B cell (primary cell): Measurements from ENCODE around the gene SLC6A7. TPM values are rescaled to one million over a fixed set of nuclear protein-coding genes. Genes with fewer than 3 reads are reported as not detected.

Experiments used
- ATAC-seq: fragments of 200-7000 bp; cut with Tn5 transposase; one replicate; pipeline ENCODE4 v1.10.0; 2021; ENCODE audit warnings: low read depth, mild to moderate bottlenecking, moderate number of reproducible peaks, moderate library complexity
- CTCF ChIA-PET: fragments of 350-600 bp; sonication (Branson Sonifier 250); formaldehyde crosslinking; loops from one replicate; lab custom pipeline; 2021; ENCODE audit warnings: antibody characterized with exemption, inconsistent platforms; lab: Charles Lee
- POLR2A ChIA-PET: fragments of 350-600 bp; sonication (Branson Sonifier 250); formaldehyde crosslinking; loops from one replicate; lab custom pipeline; 2021; ENCODE audit warnings: antibody characterized with exemption; lab: Charles Lee
- DNase-seq: peaks from one replicate; pipeline ENCODE4 v3.0.0; 2013
- H2AFZ ChIP-seq: 2 replicates; pipeline ENCODE4 v1.6.1; 2012; ENCODE audit warnings: mild to moderate bottlenecking, low read depth, low read length; ENCODE audit not compliant: insufficient read depth, poor library complexity, severe bottlenecking
- H3K27ac ChIP-seq, 2 donors: 1 replicate in 1 of 2; 2 replicates in 1 of 2; pipeline ENCODE4 v1.5.1; 2012 to 2013; ENCODE audit warnings: low read length in 2 of 2, mild to moderate bottlenecking in 2 of 2, moderate library complexity in 1 of 2
- H3K27me3 ChIP-seq, 4 experiments: fragments of 200-600 bp in 1 of 4; sonication (generic) in 1 of 4; replicated peaks in 1 of 4; 1 replicate in 2 of 4; 2 replicates in 2 of 4; pipeline versions ENCODE4 v1.6.1 to v1.7.0; 2013 to 2016; ENCODE audit warnings: low read length in 3 of 4, mild to moderate bottlenecking in 2 of 4, mixed read lengths in 1 of 4, moderate library complexity in 1 of 4; ENCODE audit not compliant: insufficient read depth in 4 of 4, control insufficient read depth in 3 of 4; ENCODE audit errors: control extremely low read depth in 1 of 4
- H3K36me3 ChIP-seq, 2 experiments: replicated peaks in 1 of 2; 1 replicate in 1 of 2; 2 replicates in 1 of 2; pipeline versions ENCODE4 v1.6.1 to v1.7.1; 2013; ENCODE audit warnings: low read length in 1 of 2; ENCODE audit not compliant: insufficient read depth in 2 of 2, control insufficient read depth in 1 of 2; ENCODE audit errors: control extremely low read depth in 1 of 2, extremely low read depth in 1 of 2
- H3K4me1 ChIP-seq, 2 donors: fragments of 200-600 bp in 1 of 2; sonication (generic) in 1 of 2; 1 replicate in 1 of 2; 2 replicates in 1 of 2; pipeline versions ENCODE4 v1.5.1 to v1.6.1; 2013 to 2017; ENCODE audit warnings: low read length in 2 of 2; ENCODE audit not compliant: control insufficient read depth in 2 of 2, insufficient read depth in 2 of 2
- H3K4me2 ChIP-seq: replicated peaks from 2 replicates; pipeline ENCODE3; 2012; ENCODE audit warnings: mild to moderate bottlenecking, low read depth, low read length; ENCODE audit not compliant: poor library complexity, severe bottlenecking
- H3K4me3 ChIP-seq, 5 experiments: fragments of 200-600 bp in 1 of 5; sonication (generic) in 1 of 5; 1 replicate in 3 of 5; 2 replicates in 2 of 5; pipeline versions ENCODE4 v1.5.1 to v1.7.0; 2011 to 2016; ENCODE audit warnings: low read length in 4 of 5, mild to moderate bottlenecking in 4 of 5, low read depth in 2 of 5, control low read depth in 1 of 5, moderate library complexity in 1 of 5; ENCODE audit not compliant: insufficient read depth in 1 of 5; ENCODE audit errors: control extremely low read depth in 1 of 5, extremely low read depth in 1 of 5
- H3K79me2 ChIP-seq: fragments of 200-600 bp; sonication (generic); one replicate; pipeline ENCODE4 v1.6.0; 2016; ENCODE audit warnings: low read length; ENCODE audit not compliant: control insufficient read depth, insufficient read depth
- H3K9ac ChIP-seq: fragments of 200-600 bp; sonication (generic); 2 replicates; pipeline ENCODE4 v1.6.1; 2017; ENCODE audit warnings: mild to moderate bottlenecking, low read length, moderate library complexity
- H3K9me3 ChIP-seq, 3 donors: one replicate each; pipeline versions ENCODE4 v1.6.1 to v1.7.1; 2013; ENCODE audit warnings: low read length in 2 of 3; ENCODE audit not compliant: control insufficient read depth in 2 of 3, insufficient read depth in 1 of 3; ENCODE audit errors: control extremely low read depth in 1 of 3
- H4K20me1 ChIP-seq: 2 replicates; pipeline ENCODE4 v1.6.0; 2012; ENCODE audit warnings: mild to moderate bottlenecking, low read length; ENCODE audit not compliant: insufficient read depth, control insufficient read depth, poor library complexity, severe bottlenecking
- H3K27ac Mint-ChIP-seq: one replicate; pipeline ENCODE4 v1.8.0; 2021; ENCODE audit warnings: mixed read lengths
- H3K27me3 Mint-ChIP-seq: one replicate; pipeline ENCODE4 v1.8.0; 2021; ENCODE audit warnings: mixed read lengths
- H3K4me1 Mint-ChIP-seq: one replicate; pipeline ENCODE4 v1.8.0; 2021; ENCODE audit warnings: mixed read lengths
- H3K4me3 Mint-ChIP-seq: one replicate; pipeline ENCODE4 v1.8.0; 2021; ENCODE audit warnings: mixed read lengths
- H3K9me3 Mint-ChIP-seq: one replicate; pipeline ENCODE4 v1.8.0; 2022; ENCODE audit warnings: mixed read lengths; ENCODE audit not compliant: insufficient read depth
- CTCF ChIP-seq: fragments of 200-600 bp; IDR thresholded peaks from one replicate; pipeline ENCODE4 v1.8.0; 2022; ENCODE audit warnings: antibody characterized with exemption, mild to moderate bottlenecking
- EZH2 ChIP-seq: IDR thresholded peaks from 2 replicates; pipeline ENCODE4 v1.6.1; 2012; ENCODE audit warnings: borderline replicate concordance, low read depth, mild to moderate bottlenecking, moderate library complexity, low read length; ENCODE audit not compliant: insufficient read depth, poor library complexity, severe bottlenecking
- WGBS: methylation state at CpG from one replicate; pipeline ENCODE4 v1.1.5; 2013; ENCODE audit warnings: missing lambda C conversion rate; ENCODE audit not compliant: insufficient coverage; 5-methylcytosine and 5-hydroxymethylcytosine counted together
- intact Hi-C: fragments of 100-400 bp; cut with micrococcal nuclease; formaldehyde crosslinking; loops from one replicate; pipeline ENCODE4 v1.10.0; 2022
- polyA plus RNA-seq: library from polyadenylated mRNA; depleted of rRNA; stranded (reverse); fragments of >200 nt; gene quantifications from 2 replicates; pipeline ENCODE4 v1.2.3, GENCODE V29; 2012
- total RNA-seq, 2 donors: library from RNA; stranded (reverse); fragments of 120-200 nt in 1 of 2; gene quantifications; 1 replicate in 1 of 2; 2 replicates in 1 of 2; pipeline versions ENCODE4 v1.2.3 to v1.2.4, GENCODE V29; 2013 to 2022

SLC6A7 gene
- total and polyA plus RNA-seq, 2 donors (not counting 1 experiment from before 2014, with no cell fraction given): not detected

DNA sequence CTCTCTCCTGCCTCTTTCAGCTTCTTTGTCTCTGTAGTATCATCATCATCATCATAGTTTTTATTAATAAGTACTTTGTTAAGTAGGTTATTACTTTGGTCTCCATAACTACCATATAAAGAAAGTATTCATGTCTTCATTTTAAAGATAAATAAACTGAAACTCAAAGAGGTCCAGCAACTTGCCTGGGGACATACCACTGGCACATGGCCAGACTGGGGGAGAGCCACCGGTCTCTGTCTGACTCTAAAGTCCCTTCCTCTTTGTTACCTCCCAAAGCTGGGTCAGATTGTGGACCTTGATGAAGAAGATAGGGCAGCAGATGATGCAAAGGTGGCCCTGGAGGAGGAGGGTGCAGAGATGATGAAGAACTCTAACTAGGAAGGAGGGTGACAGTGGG is 14.8 kb upstream of the SLC6A7 start:
- H3K36me3 ChIP-seq: no peaks in the 10 kb centered on the region
- no peak overlapping the region for H2AFZ ChIP-seq
- no peak overlapping the region for H3K9ac ChIP-seq
- Mint-ChIP-seq H3K27me3 (peaks cover 30% of the 10 kb centered on the region), H3K4me1 (no peaks in the 10 kb centered on the region), H3K4me3 (no peak overlapping the region), H3K9me3 (no peaks in the 10 kb centered on the region), H3K27ac (no peak overlapping the region)
- no peaks in the 10 kb centered on the region for H3K9me3 ChIP-seq
- no peaks in the 10 kb centered on the region for H3K4me1 ChIP-seq
- 100% methylated on average over 1 of the region's 1 CpG for WGBS
- ChIA-PET CTCF (no interaction called here), POLR2A (no interaction called here)
- no peak for ATAC-seq
- no peaks in the 10 kb centered on the region for H3K79me2 ChIP-seq
- TF ChIP-seq CTCF: no peak
- TF ChIP-seq EZH2: no peak
- no peak for DNase-seq
- no peak overlapping the region for H3K4me3 ChIP-seq
- intact Hi-C loops: no loop called here
- H3K27me3 ChIP-seq: peaks cover 0 to 2% (median under 1%) of the 10 kb centered on the region in 4 experiments
- H4K20me1 ChIP-seq: no peaks in the 10 kb centered on the region
- H3K27ac ChIP-seq: no peak overlapping the region
- no peak overlapping the region for H3K4me2 ChIP-seq

DNA sequence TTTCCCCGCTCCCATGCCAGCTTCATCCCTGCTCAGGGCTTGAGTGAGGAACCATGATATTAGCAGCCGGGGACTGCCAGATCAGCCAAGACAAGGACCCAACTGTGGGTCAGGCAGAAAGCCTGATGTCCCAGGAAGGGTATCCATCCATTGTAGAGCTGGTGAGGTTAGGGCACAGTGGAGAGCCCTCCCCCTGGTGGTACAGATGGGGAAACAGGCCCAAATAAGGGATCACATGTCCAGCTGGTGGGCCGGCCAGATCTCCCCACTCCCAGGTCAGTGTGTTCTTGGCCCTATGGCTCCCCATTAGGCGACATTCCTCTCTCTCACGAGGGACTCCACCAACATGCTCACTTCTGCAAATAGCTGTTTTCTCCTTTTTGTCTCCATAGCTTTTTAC is 14.3 kb upstream of the SLC6A7 start:
- H3K36me3 ChIP-seq: no peaks in the 10 kb centered on the region
- no peak for TF ChIP-seq EZH2
- TF ChIP-seq CTCF: no peak
- intact Hi-C loops: no loop called here

More for the DNA sequence above, 14.3 kb upstream of the SLC6A7 start:
- Mint-ChIP-seq H3K9me3 (no peaks in the 10 kb centered on the region), H3K27ac (no peak overlapping the region), H3K4me3 (no peak overlapping the region), H3K27me3 (peaks cover 26% of the 10 kb centered on the region), H3K4me1 (no peaks in the 10 kb centered on the region)
- H3K4me1 ChIP-seq: no peaks in the 10 kb centered on the region
- ChIA-PET CTCF (no interaction called here), POLR2A (no interaction called here)
- WGBS: 75% methylated on average over 5 of the region's 5 CpGs
- peaks cover 0 to 2% (median 0%) of the 10 kb centered on the region in 4 experiments for H3K27me3 ChIP-seq
- no peak for ATAC-seq
- H4K20me1 ChIP-seq: no peaks in the 10 kb centered on the region
- H3K27ac ChIP-seq: no peak overlapping the region
- H2AFZ ChIP-seq: no peak overlapping the region
- H3K4me3 ChIP-seq: no peak overlapping the region
- H3K9me3 ChIP-seq: no peaks in the 10 kb centered on the region
- no peaks in the 10 kb centered on the region for H3K79me2 ChIP-seq
- no peak overlapping the region for H3K4me2 ChIP-seq
- no peak overlapping the region for H3K9ac ChIP-seq
- no peak for DNase-seq
